ENCODE results near the gene ERFL.
"Not testable (repeated sequence)": the region's sequence is repeated elsewhere in the genome, so short reads cannot be mapped to it uniquely, and the experiment has no call there.

Gene ERFL

GRCh38 chr19:41875973-41876372, 52.3 kb downstream of the ERFL start:
- not testable (repeated sequence) for DNase-seq

DNA sequence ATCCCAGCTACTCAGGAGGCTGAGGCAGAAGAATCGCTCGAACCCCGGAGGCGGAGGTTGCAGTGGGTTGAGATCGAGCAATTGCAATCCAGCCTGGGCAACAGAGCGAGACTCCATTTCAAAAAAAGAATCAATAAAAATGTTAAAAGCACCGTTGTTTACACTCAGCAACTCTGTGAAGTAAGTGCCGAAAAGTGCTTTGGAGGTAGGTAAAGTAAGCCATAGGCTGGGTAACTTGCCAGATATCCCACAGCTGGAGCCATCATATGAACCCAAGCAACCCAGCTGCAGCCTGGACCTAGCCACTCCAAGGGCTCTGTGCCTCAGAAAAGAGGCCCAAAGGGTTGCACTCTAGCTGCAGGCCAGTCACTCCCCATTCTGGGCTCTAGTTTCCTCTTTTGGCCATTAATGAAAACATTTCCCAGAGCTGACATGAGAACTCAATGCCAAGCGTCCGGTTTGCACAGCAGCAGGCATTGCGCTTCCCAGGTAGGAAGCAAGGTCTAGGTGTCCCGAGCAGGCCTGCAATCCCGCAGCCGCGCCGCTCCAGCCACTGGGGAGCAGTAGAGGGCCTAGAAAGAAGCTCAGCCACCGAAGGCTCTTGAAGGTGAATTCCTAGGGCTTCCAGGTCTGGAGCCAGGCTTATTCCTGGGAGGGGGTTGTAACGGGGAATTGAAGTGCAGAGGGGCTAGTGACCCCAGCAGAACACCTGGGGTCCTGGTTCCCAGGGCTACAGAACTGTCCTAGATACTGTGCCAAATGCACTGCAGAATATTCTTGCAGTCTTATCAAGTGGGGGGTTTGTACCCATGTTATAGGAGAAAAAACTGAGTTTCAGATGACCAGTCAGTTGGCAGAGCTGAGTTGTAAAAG, 55.2 kb downstream of the ERFL start:
- peak; percentile 67 for DNase-seq

- no peak for DNase-seq
Observed at GRCh38 chr19:41872384-41872774, 55.9 kb downstream of the ERFL start.

DNA sequence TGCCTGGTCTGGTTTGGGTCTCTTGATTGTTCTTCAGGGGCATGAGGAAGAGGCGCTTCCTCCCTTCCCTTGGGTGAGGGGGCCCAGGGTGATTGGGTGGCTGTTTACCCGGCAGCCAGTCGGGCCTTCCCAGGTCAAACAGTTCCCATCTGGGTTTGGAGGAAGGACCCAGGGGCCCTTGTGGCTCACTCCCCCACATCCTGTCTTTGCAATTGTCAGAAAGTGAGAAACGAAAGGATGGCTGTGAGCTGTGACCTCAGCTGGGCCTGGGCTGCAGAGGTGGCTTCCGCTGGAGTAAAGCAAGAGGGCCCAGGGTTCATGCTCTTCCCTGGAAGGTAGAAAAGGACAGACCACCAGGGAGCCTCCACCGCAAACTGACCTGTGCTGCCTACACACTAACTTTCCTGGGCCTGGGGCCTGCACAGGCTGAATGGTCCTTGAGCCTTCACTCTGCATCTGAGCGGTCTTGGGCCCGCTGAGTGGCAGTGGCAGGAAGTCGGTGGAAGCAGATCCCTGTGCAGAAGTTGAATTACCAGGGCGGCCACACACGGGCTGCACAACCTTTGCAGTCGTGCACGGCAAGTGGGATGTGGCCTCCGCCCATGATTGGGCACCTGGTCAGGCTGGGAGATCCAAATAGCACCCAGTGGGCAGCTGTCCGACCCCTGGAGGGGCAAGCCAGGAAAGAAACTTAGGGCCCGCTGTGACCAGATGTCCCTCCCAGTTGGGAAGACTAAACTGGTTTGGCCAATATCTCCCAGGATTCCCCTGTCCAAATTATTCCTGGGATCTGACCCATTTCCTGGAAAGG, 56.5 kb downstream of the ERFL start:
- DNase-seq: no peak

DNA sequence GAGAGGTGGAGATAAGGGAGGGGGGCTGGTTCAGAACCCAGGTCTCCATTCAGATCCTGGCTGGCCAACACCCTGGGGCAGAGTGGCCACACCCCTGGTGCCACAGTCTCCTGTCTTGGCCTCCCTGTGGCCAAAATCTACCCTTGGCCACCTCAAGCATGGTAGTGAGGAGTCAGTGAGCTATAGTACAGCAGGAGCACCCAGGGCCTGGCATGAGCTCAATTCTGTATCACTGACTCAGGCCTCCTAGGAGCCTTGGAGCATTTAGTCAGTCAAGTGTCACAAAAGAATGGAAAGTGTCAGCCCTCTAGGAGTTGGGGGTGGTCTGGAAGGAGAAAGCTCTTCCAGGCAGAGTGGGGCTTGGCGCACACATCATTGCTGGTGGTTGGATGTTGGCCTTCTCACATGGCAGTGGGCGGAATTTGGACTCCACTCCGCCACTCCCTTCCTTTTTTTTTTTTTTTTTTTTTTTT, 57.8 kb downstream of the ERFL start:
- DNase-seq: no peak

DNA sequence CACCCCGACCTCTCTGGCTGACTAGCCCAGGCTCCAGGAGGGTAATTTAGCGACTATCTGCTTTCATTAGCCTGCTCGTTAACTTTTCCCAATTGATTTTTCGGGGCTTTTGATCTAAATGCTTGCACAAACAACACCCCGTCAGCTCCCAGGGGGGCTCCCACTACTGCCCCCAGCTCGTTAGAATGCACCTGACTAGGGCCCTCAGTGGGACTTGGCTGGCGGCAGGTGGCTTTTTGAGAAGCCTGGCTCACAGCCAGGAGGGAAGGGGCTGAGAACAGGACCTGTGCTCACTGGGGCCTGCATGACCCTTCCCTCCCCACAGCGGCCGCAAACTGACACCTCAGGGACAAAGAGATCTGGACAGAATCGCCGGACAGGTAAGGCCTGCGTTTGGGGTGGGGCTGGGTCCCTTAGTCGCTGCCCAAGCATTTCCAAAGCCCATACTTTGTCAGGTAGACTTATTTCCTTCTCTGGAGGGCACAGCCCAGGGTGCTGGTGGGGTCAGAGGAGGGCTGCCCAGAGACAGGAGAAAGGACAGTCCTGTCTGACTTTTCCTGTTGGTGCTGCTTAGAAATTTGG, 58.8 kb downstream of the ERFL start:
- no peak for DNase-seq

- DNase-seq: no peak
Observed at GRCh38 chr19:41868989-41869300, 59.3 kb downstream of the ERFL start.

GRCh38 chr19:41868120-41868988, 59.9 kb downstream of the ERFL start:
- DNase-seq: no peak

GRCh38 chr19:41866284-41866683, 62.0 kb downstream of the ERFL start:
- DNase-seq: no peak

DNA sequence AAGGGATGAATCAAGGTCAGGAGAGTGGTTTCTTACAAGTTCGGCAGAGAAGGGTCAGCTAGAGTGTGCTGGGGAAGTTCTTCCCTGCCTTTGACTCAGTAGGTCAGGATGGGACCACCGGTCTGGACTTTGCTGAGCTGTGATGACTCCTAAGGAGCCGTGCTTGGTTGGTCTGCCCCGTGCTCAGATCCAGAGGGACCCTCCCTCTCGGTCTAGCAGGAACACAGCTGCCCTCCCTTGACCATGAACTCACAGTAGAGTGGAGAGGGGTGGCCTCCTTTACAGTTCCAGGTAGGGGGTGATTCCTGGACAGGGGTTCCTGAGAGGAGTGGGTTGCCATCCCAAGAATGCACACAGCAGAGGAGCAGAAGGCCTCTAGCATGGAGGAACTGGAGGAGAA, 63.9 kb downstream of the ERFL start:
- DNase-seq: no peak

- DNase-seq: no peak
Observed at GRCh38 chr19:41863209-41863931, 64.9 kb downstream of the ERFL start.

DNA sequence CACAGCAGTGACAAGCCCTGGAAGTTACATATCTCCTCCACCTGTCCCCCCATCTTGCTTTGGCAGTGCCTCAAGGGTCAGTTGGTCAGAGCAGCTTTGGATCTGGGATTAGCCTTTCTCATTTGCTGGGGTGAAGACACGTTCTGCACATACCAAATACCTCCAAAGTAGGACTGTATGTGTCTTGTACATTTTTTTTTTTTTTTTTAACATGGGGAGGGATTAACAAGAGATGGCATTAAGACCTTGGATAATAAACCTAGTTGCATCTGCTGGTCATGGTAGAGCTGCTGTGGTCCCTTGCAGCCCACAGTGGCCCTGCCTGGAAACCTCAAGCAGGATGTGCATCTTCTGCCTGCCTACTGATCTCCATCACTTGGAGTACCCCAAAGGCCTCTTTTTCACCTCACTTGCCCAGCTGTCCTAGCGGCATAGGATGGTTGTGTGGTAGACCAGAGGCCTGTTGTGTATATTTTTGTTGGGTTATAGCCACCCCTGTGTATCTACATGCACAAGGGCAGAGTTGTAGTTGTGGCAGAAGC, 65.7 kb downstream of the ERFL start:
- DNase-seq: no peak

DNA sequence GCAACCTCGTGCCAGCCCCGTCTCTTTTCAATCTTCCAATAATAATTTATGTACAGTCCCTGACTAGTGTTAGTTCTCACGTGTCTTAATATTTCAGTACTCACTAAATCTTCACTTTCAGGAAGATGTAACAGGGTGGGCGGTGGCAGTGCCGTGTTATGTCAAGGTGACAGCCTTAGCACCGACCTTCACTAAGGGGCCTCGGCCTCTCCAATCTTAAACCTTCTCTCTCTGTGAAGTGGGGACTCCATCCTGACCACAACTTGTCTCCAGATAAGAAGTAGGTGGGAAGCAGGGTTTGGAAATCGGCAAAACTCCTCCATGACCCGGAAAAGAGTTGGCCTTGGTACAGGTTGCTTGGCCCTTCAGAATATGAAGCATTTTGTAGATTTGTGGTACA, 66.4 kb downstream of the ERFL start:
- DNase-seq: no peak

DNA sequence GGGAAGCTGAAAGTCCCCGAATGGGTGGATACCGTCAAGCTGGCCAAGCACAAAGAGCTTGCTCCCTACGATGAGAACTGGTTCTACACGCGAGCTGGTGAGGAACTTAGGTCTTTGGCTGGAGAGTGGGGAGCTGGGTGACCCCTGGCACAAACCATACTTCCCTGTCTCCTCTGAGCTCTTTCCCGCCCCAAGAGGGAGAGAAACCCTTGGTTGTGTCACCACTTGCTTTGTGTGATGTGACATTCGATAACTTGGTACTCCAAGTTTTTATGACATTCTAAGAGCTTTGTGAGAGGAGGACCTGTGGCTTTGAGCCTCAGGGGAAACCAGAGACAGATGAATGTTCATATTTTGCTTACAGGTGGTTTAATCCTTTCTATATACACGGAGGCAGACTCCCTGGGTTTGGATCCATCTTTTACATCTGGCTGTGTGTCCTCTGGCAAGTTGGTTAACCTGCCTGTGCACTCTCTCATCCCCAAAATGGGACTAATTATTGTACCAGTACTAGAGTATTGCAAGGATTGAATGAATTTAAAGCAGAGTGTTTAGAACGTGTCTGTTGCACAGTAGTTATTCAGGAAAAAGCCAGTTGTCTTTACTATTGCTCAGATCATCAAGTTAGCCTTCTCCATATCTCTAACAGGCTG, 67.0 kb downstream of the ERFL start:
- no peak for DNase-seq

DNA sequence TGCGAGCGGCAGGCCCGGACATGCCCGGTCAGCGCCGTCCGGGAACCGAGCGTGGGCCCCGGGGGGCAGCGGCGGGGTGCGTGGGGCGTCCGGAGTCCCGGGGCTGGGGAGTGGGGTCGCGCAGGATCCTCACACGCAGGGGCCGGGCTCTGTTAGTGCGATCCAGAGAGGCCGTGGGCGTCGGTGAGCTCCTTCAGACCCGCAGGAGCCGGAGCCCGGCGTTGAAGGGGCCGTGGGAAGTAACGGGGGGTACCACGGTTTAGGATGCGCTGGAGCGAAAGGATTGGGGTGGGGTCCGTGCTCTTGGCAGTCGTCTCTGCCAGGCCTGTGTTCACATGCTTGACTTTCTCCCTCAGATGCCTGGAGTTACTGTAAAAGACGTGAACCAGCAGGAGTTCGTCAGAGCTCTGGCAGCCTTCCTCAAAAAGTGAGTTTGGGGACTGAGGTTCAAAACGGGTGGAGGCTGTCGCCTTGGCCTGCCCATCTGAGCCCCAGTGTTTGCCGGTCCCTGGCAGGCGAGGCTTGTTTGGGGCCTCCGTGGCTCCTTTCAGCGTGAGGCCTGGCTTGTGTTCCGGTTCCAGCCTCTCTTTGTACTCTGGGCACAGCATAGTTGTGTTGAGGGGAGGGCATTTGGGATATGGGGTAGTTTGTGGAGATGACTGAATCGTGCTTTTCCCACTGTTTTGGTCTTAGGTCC, 67.7 kb downstream of the ERFL start:
- DNase-seq: peak in 1 of 2 experiments; percentile 28

GRCh38 chr19:41859618-41860418, 68.4 kb downstream of the ERFL start, which contains the start of gene RPS19:
Gene RPS19 (plus strand): TSS chr19:41860255. CDS start chr19:41860775, 520 bp downstream.
- peak; percentile 98 for DNase-seq

- DNase-seq: no peak
Observed at GRCh38 chr19:41859213-41859617, 69.0 kb downstream of the ERFL start.

All from activated CD4-positive, alpha-beta T cell treated with anti-CD3 and anti-CD28 coated beads, Interleukin-2, amount 50 U/mL, for 4 hours (primary cell).